Body of pancreas (tissue), 4 donors: ENCODE measurements around the gene NXPH4. TPM values are rescaled to one million over a fixed set of nuclear protein-coding genes. Genes with fewer than 3 reads are reported as not detected.

Experiments used
- ATAC-seq: fragments of 150-250 bp; one replicate; pipeline ENCODE4 v1.9.1; 2016
- DNase-seq, 4 donors: peaks; one replicate each; pipeline ENCODE4 v3.0.0-alpha.2; 2019
- H3K27ac ChIP-seq, 4 donors: fragments of 200-600 bp; sonication (generic); 1 replicate in 3 of 4; 2 replicates in 1 of 4; pipeline versions ENCODE4 v1.5.1 to v1.6.1; 2016 to 2019; ENCODE audit warnings: mild to moderate bottlenecking in 1 of 4, mixed read lengths in 1 of 4, moderate library complexity in 1 of 4
- H3K27me3 ChIP-seq, 2 donors: fragments of 200-600 bp; sonication (generic); one replicate each; pipeline ENCODE4 v1.6.0; 2016; ENCODE audit warnings: mild to moderate bottlenecking in 1 of 2
- H3K36me3 ChIP-seq, 2 donors: fragments of 200-600 bp; sonication (generic); replicated peaks in 1 of 2; 2 replicates each; pipeline ENCODE4 v1.5.1; 2016; ENCODE audit warnings: low read depth in 2 of 2; ENCODE audit not compliant: insufficient read depth in 1 of 2
- H3K4me1 ChIP-seq: fragments of 200-600 bp; sonication (generic); one replicate; pipeline ENCODE4 v1.6.0; 2016
- H3K4me3 ChIP-seq, 2 donors: fragments of 200-600 bp; sonication (generic); 1 replicate in 1 of 2; 2 replicates in 1 of 2; pipeline ENCODE4 v1.5.1; 2016 to 2019
- H3K9me3 ChIP-seq, 3 donors: fragments of 200-600 bp; sonication (generic); 1 replicate in 2 of 3; 2 replicates in 1 of 3; pipeline ENCODE4 v1.5.1; 2016
- POLR2A ChIP-seq, 3 donors: fragments of 450-650 bp; IDR thresholded peaks; one replicate each; pipeline ENCODE4 v1.6.1; 2016; ENCODE audit warnings: antibody characterized with exemption in 3 of 3, mild to moderate bottlenecking in 2 of 3
- WGBS, 2 donors: methylation state at CpG; one replicate each; pipeline ENCODE4 v1.1.5; 2017; 5-methylcytosine and 5-hydroxymethylcytosine counted together
- intact Hi-C: fragments of 100-400 bp; cut with DNase I; formaldehyde crosslinking; loops from one replicate; pipeline ENCODE4 v1.15.1; 2023
- total RNA-seq, 2 donors: library from RNA; depleted of rRNA; stranded (reverse); fragments of >200 nt; gene quantifications; one replicate each; pipeline ENCODE4 v1.1.0, GENCODE V29; 2016
- TF ChIP-seq, protein P1 (sequence below), 7 experiments: fragments of 450-650 bp in 4 of 7; fragments of 200-600 bp in 3 of 7; sonication (generic) in 3 of 7; IDR thresholded peaks; one replicate each; pipeline ENCODE4 v1.5.1; 2016 to 2019; ENCODE audit warnings: antibody characterized with exemption in 7 of 7

The NXPH4 gene
- total RNA-seq, 2 donors from 2014 or later, result 2.9 to 4.6 TPM

DNA sequence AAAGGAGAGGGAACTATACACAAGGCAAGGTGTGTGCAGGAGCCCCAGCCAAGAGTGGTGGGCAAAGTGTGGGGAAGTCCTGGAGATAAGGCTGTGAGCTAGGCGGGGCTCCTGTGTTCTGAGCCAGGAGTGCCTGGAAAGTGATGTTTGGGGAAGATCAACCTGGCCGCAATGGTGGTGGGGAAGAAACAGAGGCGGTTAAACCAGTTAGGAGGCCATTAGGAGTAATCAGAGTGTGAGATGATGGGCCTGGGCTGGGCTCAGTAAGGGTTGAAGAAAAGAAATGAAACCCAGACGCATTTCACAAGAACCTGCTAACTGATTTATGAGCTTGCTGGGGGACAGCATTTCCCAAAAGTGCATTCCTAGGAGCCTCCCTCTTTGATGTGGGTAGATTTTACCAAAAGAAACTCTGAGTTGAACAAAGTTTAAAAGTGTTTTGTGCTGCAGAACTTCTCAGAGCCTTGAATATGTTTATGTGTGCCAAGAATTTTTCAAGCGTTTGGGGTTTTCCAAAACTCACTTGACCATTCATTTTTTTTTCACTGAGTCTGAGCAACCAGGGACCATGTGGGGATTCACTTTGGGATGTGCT, 34.9 kb upstream of the NXPH4 start:
- intact Hi-C loops, result no loop called here
- H3K27me3 ChIP-seq, result no peaks in the 10 kb centered on the region
- H3K4me3 ChIP-seq, result no peak overlapping the region
- WGBS, 2 donors, result 72 to 79% methylated on average over 5 of the region's 5 CpGs
- H3K27ac ChIP-seq, result no peak overlapping the region
- no peak for TF ChIP-seq POLR2A (IDR thresholded peaks at IDR 0.05)
- TF ChIP-seq, protein P1, sequence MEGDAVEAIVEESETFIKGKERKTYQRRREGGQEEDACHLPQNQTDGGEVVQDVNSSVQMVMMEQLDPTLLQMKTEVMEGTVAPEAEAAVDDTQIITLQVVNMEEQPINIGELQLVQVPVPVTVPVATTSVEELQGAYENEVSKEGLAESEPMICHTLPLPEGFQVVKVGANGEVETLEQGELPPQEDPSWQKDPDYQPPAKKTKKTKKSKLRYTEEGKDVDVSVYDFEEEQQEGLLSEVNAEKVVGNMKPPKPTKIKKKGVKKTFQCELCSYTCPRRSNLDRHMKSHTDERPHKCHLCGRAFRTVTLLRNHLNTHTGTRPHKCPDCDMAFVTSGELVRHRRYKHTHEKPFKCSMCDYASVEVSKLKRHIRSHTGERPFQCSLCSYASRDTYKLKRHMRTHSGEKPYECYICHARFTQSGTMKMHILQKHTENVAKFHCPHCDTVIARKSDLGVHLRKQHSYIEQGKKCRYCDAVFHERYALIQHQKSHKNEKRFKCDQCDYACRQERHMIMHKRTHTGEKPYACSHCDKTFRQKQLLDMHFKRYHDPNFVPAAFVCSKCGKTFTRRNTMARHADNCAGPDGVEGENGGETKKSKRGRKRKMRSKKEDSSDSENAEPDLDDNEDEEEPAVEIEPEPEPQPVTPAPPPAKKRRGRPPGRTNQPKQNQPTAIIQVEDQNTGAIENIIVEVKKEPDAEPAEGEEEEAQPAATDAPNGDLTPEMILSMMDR (IDR thresholded peaks at IDR 0.05), result no peak
- DNase-seq, result no peak
- no peaks in the 10 kb centered on the region for H3K9me3 ChIP-seq
- H3K4me1 ChIP-seq, result no peaks in the 10 kb centered on the region
- no peak for ATAC-seq
- no peaks in the 10 kb centered on the region for H3K36me3 ChIP-seq

DNA sequence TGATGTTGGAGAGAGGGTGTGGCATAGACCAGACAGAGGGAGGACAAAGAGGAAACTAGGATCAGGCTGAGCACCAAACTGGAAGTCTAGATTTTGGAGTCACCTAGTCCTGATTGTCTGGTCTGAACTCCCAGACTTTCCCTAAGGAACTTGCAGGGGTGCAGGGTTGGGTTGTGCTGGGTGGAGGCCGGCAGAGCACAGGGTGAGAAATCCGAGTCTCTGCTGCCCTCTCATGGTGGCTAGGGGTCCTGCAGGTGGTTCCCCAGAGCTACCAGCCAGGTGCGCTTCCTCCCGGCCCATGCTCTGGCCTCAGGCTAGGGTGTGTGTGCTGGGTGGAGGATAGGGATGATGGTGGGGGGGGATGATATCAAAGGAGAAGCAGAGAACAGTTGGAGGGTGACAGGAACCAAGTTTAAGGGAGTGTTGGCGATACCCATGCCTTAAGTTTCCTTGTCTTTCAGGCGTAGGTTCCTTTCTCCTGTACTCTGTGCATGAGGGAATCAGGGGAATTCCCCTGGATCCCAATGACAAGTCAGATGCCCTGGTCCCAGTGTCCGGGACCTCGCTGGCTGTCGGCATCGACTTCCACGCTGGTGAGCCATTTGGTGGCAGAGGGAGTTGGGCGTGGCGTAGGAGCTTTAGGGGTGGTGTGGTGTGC, 33.5 kb upstream of the NXPH4 start:
- TF ChIP-seq POLR2A (IDR thresholded peaks at IDR 0.05), result no peak
- TF ChIP-seq, protein P1 (IDR thresholded peaks at IDR 0.05), result peak; percentile 75 to 93 (median 89)
- Histone ChIP-seq H3K4me1 (no peaks in the 10 kb centered on the region), H3K4me3 (no peak overlapping the region), H3K36me3 (no peaks in the 10 kb centered on the region), H3K9me3 (no peaks in the 10 kb centered on the region), H3K27ac (no peak overlapping the region), H3K27me3 (no peaks in the 10 kb centered on the region)
- intact Hi-C loops, result no loop called here
- WGBS, 2 donors, result 33 to 42% methylated on average over 13 of the region's 13 CpGs
- DNase-seq, result peak; percentile 81 to 89 (median 86)
- ATAC-seq, result peak; percentile 93

DNA sequence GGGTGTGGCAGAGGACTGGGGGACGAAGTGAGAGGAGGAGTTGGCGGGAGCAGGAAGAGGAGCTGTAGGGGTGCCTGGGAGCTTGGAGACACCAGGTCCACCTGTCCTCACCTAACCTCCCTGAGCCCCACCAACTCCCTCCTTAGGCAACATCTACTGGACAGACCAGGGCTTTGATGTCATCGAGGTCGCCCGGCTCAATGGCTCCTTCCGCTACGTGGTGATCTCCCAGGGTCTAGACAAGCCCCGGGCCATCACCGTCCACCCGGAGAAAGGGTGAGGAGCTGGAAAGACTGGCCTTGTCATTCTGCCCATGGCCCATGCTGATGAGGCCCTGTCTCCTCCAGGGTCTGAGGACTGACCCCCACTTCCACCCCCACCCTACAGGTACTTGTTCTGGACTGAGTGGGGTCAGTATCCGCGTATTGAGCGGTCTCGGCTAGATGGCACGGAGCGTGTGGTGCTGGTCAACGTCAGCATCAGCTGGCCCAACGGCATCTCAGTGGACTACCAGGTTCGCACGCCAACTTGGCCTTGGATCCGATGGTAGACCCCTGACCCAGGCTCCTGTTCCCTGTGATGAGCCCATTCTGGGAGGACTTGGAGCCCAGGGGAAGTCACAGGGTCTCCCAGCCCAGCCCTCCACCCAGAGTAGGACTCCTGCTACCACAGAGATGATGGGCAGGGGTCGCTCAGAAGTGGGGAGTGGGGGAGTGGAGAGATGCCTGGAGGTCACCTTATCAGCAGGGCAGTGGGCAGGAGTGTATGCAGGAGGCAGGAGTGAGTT, 32.5 kb upstream of the NXPH4 start:
- no peaks in the 10 kb centered on the region for H3K4me1 ChIP-seq
- H3K9me3 ChIP-seq, result no peaks in the 10 kb centered on the region
- H3K27me3 ChIP-seq, result no peaks in the 10 kb centered on the region
- no peak overlapping the region for H3K27ac ChIP-seq
- DNase-seq, result no peak
- H3K36me3 ChIP-seq, result no peaks in the 10 kb centered on the region
- intact Hi-C loops, result no loop called here
- no peak overlapping the region for H3K4me3 ChIP-seq
- TF ChIP-seq, protein P1 (IDR thresholded peaks at IDR 0.05), result no peak
- TF ChIP-seq POLR2A (IDR thresholded peaks at IDR 0.05), result no peak
- ATAC-seq, result no peak
- 88 to 90% methylated on average over 17 to 22 of the region's 22 CpGs for WGBS, 2 donors

DNA sequence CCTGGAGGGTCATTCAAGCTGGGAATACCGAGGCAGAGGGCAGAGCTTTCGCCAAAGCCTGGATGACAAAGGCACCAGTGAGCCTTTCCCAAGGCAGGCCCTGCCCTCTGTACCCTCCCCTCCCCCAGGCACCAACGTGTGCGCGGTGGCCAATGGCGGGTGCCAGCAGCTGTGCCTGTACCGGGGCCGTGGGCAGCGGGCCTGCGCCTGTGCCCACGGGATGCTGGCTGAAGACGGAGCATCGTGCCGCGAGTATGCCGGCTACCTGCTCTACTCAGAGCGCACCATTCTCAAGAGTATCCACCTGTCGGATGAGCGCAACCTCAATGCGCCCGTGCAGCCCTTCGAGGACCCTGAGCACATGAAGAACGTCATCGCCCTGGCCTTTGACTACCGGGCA, 31.2 kb upstream of the NXPH4 start:
- Histone ChIP-seq H3K27ac (no peak overlapping the region), H3K27me3 (no peaks in the 10 kb centered on the region), H3K9me3 (no peaks in the 10 kb centered on the region), H3K4me3 (no peak overlapping the region), H3K36me3 (no peaks in the 10 kb centered on the region), H3K4me1 (no peaks in the 10 kb centered on the region)
- WGBS, 2 donors, result 88 to 92% methylated on average over 16 to 25 of the region's 25 CpGs
- intact Hi-C loops, result no loop called here
- TF ChIP-seq, protein P1 (IDR thresholded peaks at IDR 0.05), result no peak
- no peak for TF ChIP-seq POLR2A (IDR thresholded peaks at IDR 0.05)
- DNase-seq (no peak), ATAC-seq (no peak)
